GM12864 (cell line): ENCODE data around the gene CNGA2.

ENCODE experiments used
- DNase-seq: peaks from one replicate; pipeline ENCODE4 v3.0.0-alpha.2; 2011; ENCODE audit warnings: low read depth
- H3K4me3 ChIP-seq: 2 replicates; pipeline ENCODE4 v1.5.1; 2011; ENCODE audit warnings: mild to moderate bottlenecking, low read depth, low read length, control low read depth
- CTCF ChIP-seq: IDR thresholded peaks from 2 replicates; pipeline ENCODE4 v1.5.1; 2011; ENCODE audit warnings: low read depth, mild to moderate bottlenecking, moderate library complexity, low read length, control low read depth, inconsistent platforms; ENCODE audit errors: missing control alignments

CNGA2 gene

DNA sequence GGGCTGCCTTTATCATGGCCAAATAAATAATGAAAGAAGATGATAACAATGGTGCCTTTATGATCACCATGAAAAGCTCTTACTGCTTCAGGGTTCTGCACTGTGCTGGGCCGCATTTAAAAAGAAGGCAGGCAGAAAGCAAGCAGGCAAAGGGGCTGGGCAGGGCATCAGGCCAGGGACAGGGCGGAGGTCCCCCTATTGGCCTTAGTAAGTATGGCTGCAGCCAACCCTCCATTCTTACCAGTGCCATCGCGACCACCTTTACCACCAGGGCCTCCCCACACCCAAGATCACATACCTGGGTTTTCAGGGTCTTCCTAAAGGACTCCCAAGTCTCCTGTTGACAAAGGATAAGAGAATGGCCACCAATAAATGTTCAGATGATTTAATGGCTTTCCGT is 38.9 kb downstream of the CNGA2 start:
- no peak overlapping the region for H3K4me3 ChIP-seq
- TF ChIP-seq CTCF: no peak
- DNase-seq: no peak

DNA sequence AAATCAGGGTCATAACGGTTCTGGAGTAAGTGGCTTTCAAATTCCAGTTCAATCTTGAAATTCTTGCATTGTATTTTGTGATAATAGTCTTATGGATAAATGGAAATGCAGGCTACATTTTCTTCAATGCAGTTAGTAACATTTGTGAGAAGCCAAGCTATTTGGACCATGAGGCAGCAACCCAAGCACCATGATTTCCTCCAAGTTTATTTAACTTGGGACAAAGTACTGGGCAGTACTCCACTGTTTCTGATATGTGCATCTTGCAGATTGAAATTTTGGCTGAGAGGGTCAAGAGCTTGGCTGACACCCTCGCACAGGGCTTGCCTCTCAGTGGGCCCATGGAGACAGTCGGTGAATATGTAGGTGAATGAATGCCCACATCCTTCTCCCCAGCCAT is 39.9 kb downstream of the CNGA2 start:
- no peak for TF ChIP-seq CTCF
- no peak overlapping the region for H3K4me3 ChIP-seq
- no peak for DNase-seq

DNA sequence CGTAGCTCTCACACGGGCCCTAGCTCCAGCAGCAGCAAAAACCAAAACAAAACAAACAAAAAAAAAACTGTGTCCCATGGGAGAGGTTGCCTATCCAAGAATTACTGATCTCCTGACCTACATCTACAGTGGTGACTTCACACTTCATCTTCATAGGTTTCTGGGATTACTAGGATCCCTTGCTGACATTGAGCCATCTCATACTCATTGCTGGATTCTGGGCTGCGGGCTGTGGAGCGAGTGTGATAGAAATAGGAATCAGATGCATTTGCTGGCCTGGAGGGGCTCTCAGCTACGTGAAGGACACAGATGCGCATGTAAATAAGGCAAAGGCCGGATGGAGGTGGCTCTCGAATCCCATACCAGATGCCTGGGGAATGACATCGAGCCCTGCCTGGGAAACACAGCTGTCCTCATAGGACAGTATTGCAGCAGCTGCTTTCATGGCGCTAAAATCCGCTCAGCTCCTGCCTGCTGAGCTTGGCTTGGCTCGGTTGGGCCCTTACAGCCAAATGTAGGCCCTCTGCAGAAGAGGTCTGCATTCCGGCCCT is 41.7 kb downstream of the CNGA2 start:
- DNase-seq: no peak
- no peak overlapping the region for H3K4me3 ChIP-seq
- no peak for TF ChIP-seq CTCF

GRCh38 chrX:151776936-151777335 is 42.4 kb downstream of the CNGA2 start:
- no peak overlapping the region for H3K4me3 ChIP-seq
- no peak for TF ChIP-seq CTCF
- no peak for DNase-seq

GRCh38 chrX:151779258-151779657 is 44.7 kb downstream of the CNGA2 start:
- TF ChIP-seq CTCF: no peak
- DNase-seq: no peak

GRCh38 chrX:151780621-151781020 is 46.1 kb downstream of the CNGA2 start:
- TF ChIP-seq CTCF: no peak
- no peak overlapping the region for H3K4me3 ChIP-seq
- no peak for DNase-seq

More at GRCh38 chrX:151779258-151779657, 44.7 kb downstream of the CNGA2 start:
- H3K4me3 ChIP-seq: no peak overlapping the region

GRCh38 chrX:151789179-151789800 is 54.7 kb downstream of the CNGA2 start:
- no peak for DNase-seq
- TF ChIP-seq CTCF: no peak
- no peak overlapping the region for H3K4me3 ChIP-seq
